ENCODE results near the gene HTT.

HTT gene

DNA sequence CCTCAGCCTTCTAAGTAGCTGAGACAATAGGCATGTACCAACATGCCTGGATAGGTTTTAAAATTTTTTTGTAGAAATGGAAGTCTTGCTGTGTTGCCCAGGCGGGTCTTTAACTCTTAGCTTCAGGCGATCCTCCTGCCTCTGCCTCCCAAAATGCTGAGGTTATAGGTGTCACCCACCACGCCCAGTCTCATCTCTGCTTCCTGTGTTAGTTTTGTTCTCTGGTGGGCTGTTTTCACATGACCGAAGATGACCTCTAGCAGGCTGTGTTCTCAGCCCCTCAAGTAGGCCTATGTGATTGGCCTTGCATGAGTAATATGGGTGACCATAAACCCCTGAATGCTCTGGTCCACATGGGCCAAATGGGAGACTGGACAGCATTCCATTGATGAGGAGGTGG lies 117.7 kb downstream of the HTT start:
- 95 to 100% methylated on average over 2 to 3 of the region's 4 CpGs for WGBS, 2 experiments (ENCODE audit: insufficient coverage in 2 of 2)
- peaks cover 95% of the 10 kb centered on the region for H3K36me3 ChIP-seq (ENCODE audit: control insufficient read depth, insufficient read depth, low read length)
- peaks cover 8% of the 10 kb centered on the region for H3K4me1 ChIP-seq (ENCODE audit: control insufficient read depth, insufficient read depth, low read length, poor library complexity, severe bottlenecking)
- no peak overlapping the region for H3K27ac ChIP-seq (ENCODE audit: low read depth, low read length, severe bottlenecking)
- H3K9me3 ChIP-seq (ENCODE audit: control insufficient read depth, low read length) = no peaks in the 10 kb centered on the region
- H3K4me3 ChIP-seq (ENCODE audit: extremely low read depth, insufficient read depth, low read length, poor library complexity, severe bottlenecking) = no peak overlapping the region

DNA sequence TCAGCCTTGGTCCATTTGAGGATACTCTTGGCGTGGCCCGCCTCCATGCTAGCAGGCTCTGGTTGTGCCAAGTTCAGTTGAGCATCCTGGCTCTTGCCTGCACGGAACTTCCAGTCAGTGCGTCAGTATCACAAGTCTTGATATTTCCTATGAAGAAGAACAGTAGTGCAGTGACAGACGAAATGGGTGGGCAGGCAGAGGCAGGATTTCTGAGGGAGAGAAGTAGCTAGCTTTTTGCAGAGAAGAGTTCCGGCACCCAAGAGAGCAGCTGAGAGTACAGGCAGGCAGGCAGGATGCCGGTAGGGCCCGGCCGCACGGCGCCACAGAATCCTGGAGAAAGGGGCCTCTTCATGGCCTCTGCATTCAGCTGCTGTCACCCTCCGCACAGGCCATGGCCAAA lies 118.3 kb downstream of the HTT start:
- 94 to 97% methylated on average over 11 to 12 of the region's 12 CpGs for WGBS, 2 experiments (ENCODE audit: insufficient coverage in 2 of 2)
- no peaks in the 10 kb centered on the region for H3K9me3 ChIP-seq (ENCODE audit: control insufficient read depth, low read length)
- no peak overlapping the region for H3K27ac ChIP-seq (ENCODE audit: low read depth, low read length, severe bottlenecking)
- H3K4me1 ChIP-seq (ENCODE audit: control insufficient read depth, insufficient read depth, low read length, poor library complexity, severe bottlenecking) = peaks cover 8% of the 10 kb centered on the region
- H3K36me3 ChIP-seq (ENCODE audit: control insufficient read depth, insufficient read depth, low read length) = peaks cover 95% of the 10 kb centered on the region
- H3K4me3 ChIP-seq (ENCODE audit: extremely low read depth, insufficient read depth, low read length, poor library complexity, severe bottlenecking) = no peak overlapping the region

GRCh38 chr4:3193531-3194203 lies 119.2 kb downstream of the HTT start:
- H3K27ac ChIP-seq (ENCODE audit: low read depth, low read length, severe bottlenecking) = no peak overlapping the region
- 87 to 89% methylated on average over 4 of the region's 6 CpGs for WGBS, 2 experiments (ENCODE audit: insufficient coverage in 2 of 2)
- peaks cover 8% of the 10 kb centered on the region for H3K4me1 ChIP-seq (ENCODE audit: control insufficient read depth, insufficient read depth, low read length, poor library complexity, severe bottlenecking)
- H3K36me3 ChIP-seq (ENCODE audit: control insufficient read depth, insufficient read depth, low read length) = peaks cover 93% of the 10 kb centered on the region
- no peak overlapping the region for H3K4me3 ChIP-seq (ENCODE audit: extremely low read depth, insufficient read depth, low read length, poor library complexity, severe bottlenecking)
- H3K9me3 ChIP-seq (ENCODE audit: control insufficient read depth, low read length) = no peaks in the 10 kb centered on the region

GRCh38 chr4:3196670-3197359 lies 122.3 kb downstream of the HTT start:
- H3K27ac ChIP-seq (ENCODE audit: low read depth, low read length, severe bottlenecking) = no peak overlapping the region
- H3K9me3 ChIP-seq (ENCODE audit: control insufficient read depth, low read length) = no peaks in the 10 kb centered on the region
- H3K4me3 ChIP-seq (ENCODE audit: extremely low read depth, insufficient read depth, low read length, poor library complexity, severe bottlenecking) = no peak overlapping the region
- WGBS, 2 experiments (ENCODE audit: insufficient coverage in 2 of 2) = 94 to 96% methylated on average over 5 to 7 of the region's 7 CpGs
- H3K36me3 ChIP-seq (ENCODE audit: control insufficient read depth, insufficient read depth, low read length) = peaks cover 85% of the 10 kb centered on the region
- peaks cover 8% of the 10 kb centered on the region for H3K4me1 ChIP-seq (ENCODE audit: control insufficient read depth, insufficient read depth, low read length, poor library complexity, severe bottlenecking)

DNA sequence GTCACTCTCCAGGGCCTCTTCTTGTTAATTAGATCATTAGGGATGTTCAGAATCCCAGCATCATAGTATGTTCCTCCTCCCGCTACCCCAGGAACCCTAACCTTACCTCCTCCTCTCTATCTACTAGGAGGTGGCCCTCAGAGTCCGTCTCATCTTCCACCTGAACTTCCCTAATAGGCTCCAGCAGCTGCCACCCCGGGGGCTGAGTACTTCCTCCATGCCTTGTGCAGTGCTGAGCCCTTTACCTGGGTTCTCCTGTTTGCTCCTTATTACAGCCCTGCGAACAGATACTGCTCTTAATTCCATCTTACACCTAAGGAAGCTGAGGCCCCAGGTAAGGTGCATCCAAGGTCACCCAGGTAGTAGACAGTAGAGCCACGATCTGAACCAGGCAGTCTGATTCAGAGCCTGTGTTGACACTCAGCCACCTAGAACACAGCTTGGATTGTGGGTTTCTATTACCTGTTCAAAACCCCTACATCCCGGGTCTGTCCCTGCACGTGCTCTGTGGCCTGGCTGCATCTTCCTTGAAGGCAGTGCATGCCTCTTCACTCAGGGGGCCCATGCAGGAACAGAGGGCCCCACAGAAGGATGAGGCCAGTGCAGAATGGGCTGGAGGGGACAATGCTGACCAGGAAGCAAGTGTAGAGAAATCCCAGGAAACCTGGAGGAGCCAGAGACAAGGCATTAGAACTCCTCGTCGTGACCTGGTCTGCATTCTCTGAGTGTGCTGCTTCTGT lies 123.1 kb downstream of the HTT start:
- H3K4me3 ChIP-seq (ENCODE audit: extremely low read depth, insufficient read depth, low read length, poor library complexity, severe bottlenecking) = no peak overlapping the region
- no peak overlapping the region for H3K27ac ChIP-seq (ENCODE audit: low read depth, low read length, severe bottlenecking)
- peaks cover 79% of the 10 kb centered on the region for H3K36me3 ChIP-seq (ENCODE audit: control insufficient read depth, insufficient read depth, low read length)
- peaks cover 6% of the 10 kb centered on the region for H3K4me1 ChIP-seq (ENCODE audit: control insufficient read depth, insufficient read depth, low read length, poor library complexity, severe bottlenecking)
- 98 to 100% methylated on average over 5 to 8 of the region's 9 CpGs for WGBS, 2 experiments (ENCODE audit: insufficient coverage in 2 of 2)
- no peaks in the 10 kb centered on the region for H3K9me3 ChIP-seq (ENCODE audit: control insufficient read depth, low read length)

DNA sequence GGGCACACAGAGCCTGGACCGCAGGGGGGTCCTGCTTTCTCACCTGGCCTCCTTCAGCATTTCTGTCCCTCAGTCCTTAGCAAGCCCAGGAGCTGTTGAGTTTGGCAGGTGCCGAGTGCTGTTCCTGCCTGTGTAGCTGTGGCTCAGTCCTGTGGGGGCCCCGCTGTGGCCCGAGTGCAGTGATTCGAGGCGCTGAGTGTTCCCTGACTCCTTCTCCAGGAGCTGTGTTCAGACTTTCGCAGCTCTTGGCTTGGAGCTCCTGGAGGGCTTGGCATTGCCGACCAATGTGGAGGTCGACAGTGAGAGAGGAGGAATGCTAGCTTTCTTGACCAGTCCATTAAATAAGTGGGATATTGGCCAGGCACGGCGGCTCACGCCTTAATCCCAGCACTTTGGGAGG lies 124.4 kb downstream of the HTT start:
- H3K9me3 ChIP-seq (ENCODE audit: control insufficient read depth, low read length) = no peaks in the 10 kb centered on the region
- peaks cover 72% of the 10 kb centered on the region for H3K36me3 ChIP-seq (ENCODE audit: control insufficient read depth, insufficient read depth, low read length)
- 98 to 99% methylated on average over 9 of the region's 12 CpGs for WGBS, 2 experiments (ENCODE audit: insufficient coverage in 2 of 2)
- H3K4me3 ChIP-seq (ENCODE audit: extremely low read depth, insufficient read depth, low read length, poor library complexity, severe bottlenecking) = no peak overlapping the region
- peaks cover 11% of the 10 kb centered on the region for H3K4me1 ChIP-seq (ENCODE audit: control insufficient read depth, insufficient read depth, low read length, poor library complexity, severe bottlenecking)
- H3K27ac ChIP-seq (ENCODE audit: low read depth, low read length, severe bottlenecking) = no peak overlapping the region

GRCh38 chr4:3199653-3200422 lies 125.4 kb downstream of the HTT start:
- 92 to 95% methylated on average over 14 to 17 of the region's 17 CpGs for WGBS, 2 experiments (ENCODE audit: insufficient coverage in 2 of 2)

GRCh38 chr4:3200423-3201090 lies 126.1 kb downstream of the HTT start:
- Histone ChIP-seq H3K9me3 (ENCODE audit: control insufficient read depth, low read length) (no peaks in the 10 kb centered on the region), H3K4me1 (ENCODE audit: control insufficient read depth, insufficient read depth, low read length, poor library complexity, severe bottlenecking) (peaks cover 16% of the 10 kb centered on the region), H3K27ac (ENCODE audit: low read depth, low read length, severe bottlenecking) (no peak overlapping the region), H3K4me3 (ENCODE audit: extremely low read depth, insufficient read depth, low read length, poor library complexity, severe bottlenecking) (no peak overlapping the region), H3K36me3 (ENCODE audit: control insufficient read depth, insufficient read depth, low read length) (peaks cover 67% of the 10 kb centered on the region)
- 97% methylated on average over 7 to 8 of the region's 8 CpGs for WGBS, 2 experiments (ENCODE audit: insufficient coverage in 2 of 2)

More at GRCh38 chr4:3199653-3200422, 125.4 kb downstream of the HTT start:
- H3K27ac ChIP-seq (ENCODE audit: low read depth, low read length, severe bottlenecking) = no peak overlapping the region
- H3K4me1 ChIP-seq (ENCODE audit: control insufficient read depth, insufficient read depth, low read length, poor library complexity, severe bottlenecking) = peaks cover 16% of the 10 kb centered on the region
- no peaks in the 10 kb centered on the region for H3K9me3 ChIP-seq (ENCODE audit: control insufficient read depth, low read length)
- no peak overlapping the region for H3K4me3 ChIP-seq (ENCODE audit: extremely low read depth, insufficient read depth, low read length, poor library complexity, severe bottlenecking)
- H3K36me3 ChIP-seq (ENCODE audit: control insufficient read depth, insufficient read depth, low read length) = peaks cover 73% of the 10 kb centered on the region

DNA sequence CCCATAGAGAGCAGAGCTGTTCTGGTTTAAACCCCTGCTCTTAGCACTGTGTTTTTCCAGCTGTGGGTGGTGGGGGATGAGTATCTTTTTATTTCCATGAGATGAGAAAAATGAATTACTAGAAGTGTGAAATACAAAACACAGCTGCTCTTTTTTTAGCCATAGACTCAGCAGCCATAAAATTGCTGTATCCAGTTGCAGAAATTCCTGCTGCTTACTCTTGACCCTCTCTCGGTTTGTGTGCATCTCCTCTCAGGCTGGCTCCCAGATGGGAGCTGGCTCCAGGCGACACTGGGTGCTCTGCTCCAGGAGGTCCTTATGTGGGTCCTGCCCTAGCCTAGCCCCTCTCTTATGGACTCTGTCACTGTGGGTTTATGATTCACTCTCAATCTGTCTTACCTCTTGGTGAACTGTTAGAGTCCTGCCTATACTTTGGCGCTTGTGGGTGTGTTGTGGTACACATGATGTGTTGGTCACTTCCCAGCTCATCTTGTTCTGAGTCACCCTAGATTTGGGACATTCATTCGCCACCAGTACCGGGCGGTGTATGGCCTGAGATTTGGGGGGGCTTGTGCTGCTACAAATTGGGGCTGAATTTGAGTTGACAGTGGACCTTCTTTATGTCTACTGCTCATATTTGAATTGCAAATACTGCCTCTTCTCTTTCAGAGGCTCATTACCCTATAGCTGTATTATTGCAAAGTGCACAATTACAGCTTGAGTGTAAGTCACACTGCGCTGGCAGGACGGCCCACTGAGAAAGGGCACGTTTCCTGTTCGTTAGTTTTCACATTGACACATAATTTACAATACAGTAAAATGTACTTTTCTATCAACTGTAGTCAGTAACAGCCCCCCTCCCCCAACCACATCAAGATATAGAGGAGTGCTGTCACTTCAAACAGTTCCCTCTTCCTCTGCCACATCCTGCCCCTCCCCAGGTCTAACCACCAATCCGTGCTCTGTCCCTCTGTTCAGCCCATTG lies 127.5 kb downstream of the HTT start:
- H3K4me3 ChIP-seq (ENCODE audit: extremely low read depth, insufficient read depth, low read length, poor library complexity, severe bottlenecking) = no peak overlapping the region
- H3K36me3 ChIP-seq (ENCODE audit: control insufficient read depth, insufficient read depth, low read length) = peaks cover 65% of the 10 kb centered on the region
- no peak overlapping the region for H3K27ac ChIP-seq (ENCODE audit: low read depth, low read length, severe bottlenecking)
- no peaks in the 10 kb centered on the region for H3K9me3 ChIP-seq (ENCODE audit: control insufficient read depth, low read length)
- WGBS, 2 experiments (ENCODE audit: insufficient coverage in 2 of 2) = 89 to 94% methylated on average over 3 to 6 of the region's 11 CpGs
- peaks cover 16% of the 10 kb centered on the region for H3K4me1 ChIP-seq (ENCODE audit: control insufficient read depth, insufficient read depth, low read length, poor library complexity, severe bottlenecking)
